Left lung (tissue), 10 donors: ENCODE measurements around the gene TXNRD2. TPM values are rescaled to one million over a fixed set of nuclear protein-coding genes. Genes with fewer than 3 reads are reported as not detected.

Source experiments
- ATAC-seq: fragments of 200-7000 bp; cut with Tn5 transposase; one replicate; pipeline ENCODE4 v1.9.1; 2020; ENCODE audit warnings: moderate library complexity
- DNase-seq, 4 donors: peaks; one replicate each; pipeline ENCODE4 v3.0.0-alpha.2; 2013 to 2020
- H3K27ac ChIP-seq, 2 donors: fragments of 200-600 bp; sonication (generic) in 1 of 2; one replicate each; pipeline versions ENCODE4 v1.5.0 to v1.8.0; 2020 to 2021
- H3K27me3 ChIP-seq, 2 donors: fragments of 200-600 bp; sonication (generic) in 1 of 2; one replicate each; pipeline versions ENCODE4 v1.5.0 to v1.8.0; 2020 to 2021
- H3K36me3 ChIP-seq, 2 donors: fragments of 200-600 bp; sonication (generic) in 1 of 2; one replicate each; pipeline versions ENCODE4 v1.5.0 to v1.8.0; 2020 to 2021
- H3K4me1 ChIP-seq, 2 donors: fragments of 200-600 bp; one replicate each; pipeline ENCODE4 v1.8.0; 2021
- H3K4me3 ChIP-seq, 2 donors: fragments of 200-600 bp; sonication (generic) in 1 of 2; one replicate each; pipeline versions ENCODE4 v1.5.0 to v1.8.0; 2020 to 2021; ENCODE audit warnings: mild to moderate bottlenecking in 1 of 2
- H3K9me3 ChIP-seq, 2 donors: fragments of 200-600 bp; sonication (generic) in 1 of 2; one replicate each; pipeline versions ENCODE4 v1.5.0 to v1.8.0; 2020 to 2021
- intact Hi-C, 2 donors: fragments of 100-400 bp; cut with DNase I; formaldehyde crosslinking; loops; one replicate each; pipeline versions ENCODE4 v1.11.2 to v1.14.2; 2022
- polyA plus RNA-seq, 6 donors: library from polyadenylated mRNA; unstranded; fragments of 120-200 nt; gene quantifications; one replicate each; pipeline ENCODE4 v1.2.1, GENCODE V29; 2013; ENCODE audit not compliant: insufficient read length in 6 of 6
- total RNA-seq, 2 donors: library from RNA; stranded (reverse); fragmentation: NEBNext Ultra II Directional; extraction: Animal tissue kit (Norgen Biotek cat#: 25700); gene quantifications; one replicate each; pipeline ENCODE4 v1.2.1, GENCODE V29; 2021
- TF ChIP-seq, protein P1 (sequence below), 2 donors: fragments of 200-600 bp; sonication (generic) in 1 of 2; IDR thresholded peaks; one replicate each; pipeline versions ENCODE4 v1.5.0 to v1.8.0; 2021; ENCODE audit warnings: antibody characterized with exemption in 2 of 2
- donor health status: DM: no; HTN: yes; CAD: no.
- donor health status: DM: no; HTN: no; CAD: no.

Gene TXNRD2
- total and polyA plus RNA-seq, 8 donors, result 17.6 to 42.8 (median 22.2) TPM

DNA sequence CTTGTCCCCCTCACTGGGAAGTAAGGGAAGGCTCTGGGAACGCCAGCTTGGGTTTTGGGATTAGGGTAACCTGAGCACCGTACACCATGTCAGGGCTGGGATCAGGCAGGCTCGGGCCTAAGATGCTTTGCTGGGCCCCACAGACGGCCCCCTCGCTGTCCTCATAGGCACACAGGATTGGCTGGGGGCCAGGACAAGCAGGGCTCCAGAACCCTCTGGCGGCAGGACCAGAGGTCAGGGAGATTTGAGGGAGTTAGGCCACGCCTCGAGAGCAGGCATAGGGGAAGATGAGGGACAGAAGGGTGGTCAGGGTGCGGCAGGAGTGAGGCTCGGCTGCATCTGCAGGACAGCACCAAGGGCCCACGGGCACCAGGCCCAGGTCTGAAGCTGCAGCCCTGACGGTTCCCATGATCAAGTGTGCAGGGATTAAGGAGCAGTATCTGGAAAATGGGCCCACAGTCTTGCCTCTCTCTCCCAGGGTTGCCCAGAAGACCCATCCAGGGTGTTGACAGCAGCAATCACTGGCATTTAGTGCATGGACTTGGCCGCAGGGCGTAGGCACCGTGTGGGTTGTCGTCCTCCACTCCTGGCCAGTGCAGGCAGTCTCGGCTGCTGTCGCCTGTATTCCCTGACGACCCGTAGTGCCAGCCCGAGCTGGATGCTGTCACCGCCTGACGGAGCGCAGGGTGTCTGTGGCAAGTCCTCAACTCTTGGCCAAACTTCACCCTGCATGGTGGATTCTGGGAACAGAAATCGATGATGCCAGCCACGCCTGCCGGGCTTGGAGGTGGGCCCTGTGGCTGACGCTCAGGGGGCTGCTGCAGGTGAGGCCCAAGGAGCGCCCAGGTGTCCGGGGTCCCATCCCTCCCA, 71.2 kb downstream of the TXNRD2 start:
- intact Hi-C loops, result no loop called here
- peaks cover 16 to 18% of the 10 kb centered on the region in 2 donors for H3K4me1 ChIP-seq
- DNase-seq, result peak in 2 of 4 donors; percentile 29 to 56

DNA sequence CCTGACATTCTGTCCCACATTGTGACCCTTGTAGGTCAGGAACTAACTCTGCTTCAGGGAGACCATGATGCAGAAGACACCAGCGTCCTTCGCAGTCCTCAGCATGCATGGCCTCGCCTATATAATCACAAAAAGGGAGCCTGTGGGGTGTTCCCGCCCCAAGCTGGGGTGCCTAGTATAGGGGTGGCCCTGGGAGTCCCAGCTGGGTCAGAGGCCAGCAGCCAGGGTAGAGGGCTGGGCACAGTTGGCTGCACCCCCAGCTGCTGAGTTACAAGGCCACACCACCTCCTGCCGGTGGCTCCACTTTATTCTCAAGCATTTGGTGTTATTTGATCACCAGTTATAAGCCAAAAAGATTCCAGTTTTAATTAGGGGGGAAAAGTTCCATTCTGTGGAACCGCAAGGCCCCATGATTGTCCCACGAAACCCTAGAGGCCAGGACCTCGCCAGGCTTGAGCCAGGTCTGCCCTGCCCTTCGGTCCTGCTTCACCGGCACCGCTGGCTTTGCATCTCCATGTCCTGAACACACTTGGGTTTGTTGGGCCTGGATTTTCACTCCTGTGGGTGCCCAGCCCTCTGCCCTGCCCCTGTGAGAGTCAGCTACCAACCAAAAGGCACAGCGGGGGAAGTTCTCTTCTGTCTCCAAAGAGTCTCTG, 72.0 kb downstream of the TXNRD2 start:
- no peak for ATAC-seq
- H3K9me3 ChIP-seq, result no peaks in the 10 kb centered on the region
- no peak overlapping the region for H3K27ac ChIP-seq
- H3K4me1 ChIP-seq, result peaks cover 11% of the 10 kb centered on the region in 2 donors
- no peaks in the 10 kb centered on the region for H3K36me3 ChIP-seq
- H3K4me3 ChIP-seq, result no peak overlapping the region
- TF ChIP-seq, protein P1, sequence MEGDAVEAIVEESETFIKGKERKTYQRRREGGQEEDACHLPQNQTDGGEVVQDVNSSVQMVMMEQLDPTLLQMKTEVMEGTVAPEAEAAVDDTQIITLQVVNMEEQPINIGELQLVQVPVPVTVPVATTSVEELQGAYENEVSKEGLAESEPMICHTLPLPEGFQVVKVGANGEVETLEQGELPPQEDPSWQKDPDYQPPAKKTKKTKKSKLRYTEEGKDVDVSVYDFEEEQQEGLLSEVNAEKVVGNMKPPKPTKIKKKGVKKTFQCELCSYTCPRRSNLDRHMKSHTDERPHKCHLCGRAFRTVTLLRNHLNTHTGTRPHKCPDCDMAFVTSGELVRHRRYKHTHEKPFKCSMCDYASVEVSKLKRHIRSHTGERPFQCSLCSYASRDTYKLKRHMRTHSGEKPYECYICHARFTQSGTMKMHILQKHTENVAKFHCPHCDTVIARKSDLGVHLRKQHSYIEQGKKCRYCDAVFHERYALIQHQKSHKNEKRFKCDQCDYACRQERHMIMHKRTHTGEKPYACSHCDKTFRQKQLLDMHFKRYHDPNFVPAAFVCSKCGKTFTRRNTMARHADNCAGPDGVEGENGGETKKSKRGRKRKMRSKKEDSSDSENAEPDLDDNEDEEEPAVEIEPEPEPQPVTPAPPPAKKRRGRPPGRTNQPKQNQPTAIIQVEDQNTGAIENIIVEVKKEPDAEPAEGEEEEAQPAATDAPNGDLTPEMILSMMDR (IDR thresholded peaks at IDR 0.05), result no peak
- no peaks in the 10 kb centered on the region for H3K27me3 ChIP-seq
- DNase-seq, result peak in 1 of 4 donors; percentile 51
- intact Hi-C loops, result no loop called here

More for the DNA sequence above, 71.2 kb downstream of the TXNRD2 start:
- no peak overlapping the region for H3K4me3 ChIP-seq
- ATAC-seq, result no peak
- H3K27ac ChIP-seq, result no peak overlapping the region
- TF ChIP-seq, protein P1 (IDR thresholded peaks at IDR 0.05), result no peak
- H3K27me3 ChIP-seq, result no peaks in the 10 kb centered on the region
- no peaks in the 10 kb centered on the region for H3K9me3 ChIP-seq
- no peaks in the 10 kb centered on the region for H3K36me3 ChIP-seq

DNA sequence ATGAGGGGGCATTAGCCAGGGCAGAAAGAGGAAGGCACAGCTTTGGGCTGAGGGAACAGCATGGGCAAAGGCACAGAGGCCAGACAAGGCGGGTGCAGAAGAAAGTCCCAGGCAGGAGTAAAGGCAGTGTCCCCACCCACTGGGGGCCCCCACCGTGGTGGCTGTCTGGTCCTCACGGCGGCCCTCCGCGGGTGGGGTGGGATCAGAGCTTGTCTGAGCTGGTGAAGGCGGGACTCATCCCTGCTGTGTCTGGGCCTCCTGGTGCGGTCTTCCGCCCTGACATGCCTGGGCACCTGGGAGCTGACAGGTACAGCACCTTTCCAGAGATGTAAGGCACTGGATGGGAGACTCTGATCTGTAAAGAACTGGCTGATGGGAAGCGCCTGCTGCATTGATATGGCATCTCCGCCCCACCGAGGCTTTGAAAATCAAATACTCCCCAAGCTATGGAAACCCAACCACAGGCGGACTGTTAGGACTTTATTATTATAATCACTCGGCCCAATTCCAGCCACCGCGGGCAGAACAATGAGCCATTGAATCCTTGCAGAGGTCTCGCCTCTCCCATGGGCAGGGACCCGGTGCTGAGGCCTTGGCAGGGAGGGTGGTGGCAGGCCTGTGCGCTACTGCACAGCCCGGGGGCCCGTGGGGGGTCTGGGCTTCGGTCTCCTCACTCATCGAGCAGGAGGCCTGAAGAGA, 72.7 kb downstream of the TXNRD2 start:
- no peak for ATAC-seq

DNA sequence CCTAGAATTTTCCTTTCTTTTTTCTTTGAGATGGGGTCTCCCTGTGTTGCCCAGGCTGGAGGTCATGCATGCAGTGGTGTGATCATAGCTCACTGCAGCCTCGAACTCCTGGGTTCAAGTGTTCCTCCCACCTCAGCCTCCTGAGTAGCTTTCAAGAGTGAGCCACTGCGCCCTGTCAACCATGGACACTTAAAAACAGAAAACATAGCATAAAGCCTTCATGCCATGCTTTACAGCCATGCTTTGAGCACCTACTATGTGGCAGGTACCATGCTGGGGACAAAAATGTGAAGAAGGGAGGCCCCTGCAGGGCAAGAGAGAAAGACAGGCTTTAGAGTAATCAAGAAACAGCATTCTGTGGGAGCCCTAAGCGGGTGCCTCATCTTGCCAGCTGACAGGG, 73.3 kb downstream of the TXNRD2 start:
- H3K4me1 ChIP-seq, result no peaks in the 10 kb centered on the region
- H3K4me3 ChIP-seq, result no peak overlapping the region
- intact Hi-C loops, result no loop called here
- H3K27ac ChIP-seq, result no peak overlapping the region
- H3K36me3 ChIP-seq, result no peaks in the 10 kb centered on the region
- ATAC-seq (no peak), DNase-seq (no peak)
- TF ChIP-seq, protein P1 (IDR thresholded peaks at IDR 0.05), result no peak
- H3K27me3 ChIP-seq, result no peaks in the 10 kb centered on the region
- no peaks in the 10 kb centered on the region for H3K9me3 ChIP-seq

More for the DNA sequence above, 72.7 kb downstream of the TXNRD2 start:
- DNase-seq, result peak in 2 of 4 donors; percentile 28 to 70
- intact Hi-C loops, result no loop called here
- no peaks in the 10 kb centered on the region for H3K36me3 ChIP-seq
- TF ChIP-seq, protein P1 (IDR thresholded peaks at IDR 0.05), result no peak
- no peaks in the 10 kb centered on the region for H3K27me3 ChIP-seq
- H3K27ac ChIP-seq, result no peak overlapping the region
- H3K4me3 ChIP-seq, result no peak overlapping the region
- H3K9me3 ChIP-seq, result no peaks in the 10 kb centered on the region
- peaks cover 4% of the 10 kb centered on the region in 2 donors for H3K4me1 ChIP-seq
